ENCODE data around the gene SRMS.

Gene SRMS

GRCh38 chr20:63554361-63555278, 7.1 kb upstream of the SRMS start:
- DNase-seq (ENCODE audit: extremely low spot score, insufficient read length, low read depth) (no peak), FAIRE-seq (peak; percentile 73)

GRCh38 chr20:63553933-63554290, 6.4 kb upstream of the SRMS start, which contains the start of gene FNDC11:
Gene FNDC11 (plus strand): TSS chr20:63554159. CDS start chr20:63555664, 1,505 bp downstream.
- FAIRE-seq (no peak), DNase-seq (ENCODE audit: extremely low spot score, insufficient read length, low read depth) (no peak)

- DNase-seq (ENCODE audit: extremely low spot score, insufficient read length, low read depth), result peak; percentile 60
- FAIRE-seq, result peak; percentile 99
These were observed 5.8 kb upstream of the SRMS start for GRCh38 chr20:63553251-63553932.

GRCh38 chr20:63552481-63553249, 5.1 kb upstream of the SRMS start:
- FAIRE-seq (no peak), DNase-seq (ENCODE audit: extremely low spot score, insufficient read length, low read depth) (no peak)

GRCh38 chr20:63551068-63551467, 3.5 kb upstream of the SRMS start:
- FAIRE-seq, result no peak
- no peak for DNase-seq (ENCODE audit: extremely low spot score, insufficient read length, low read depth)

GRCh38 chr20:63549679-63550282, 2.2 kb upstream of the SRMS start:
- FAIRE-seq (no peak), DNase-seq (ENCODE audit: extremely low spot score, insufficient read length, low read depth) (no peak)

- FAIRE-seq (no peak), DNase-seq (ENCODE audit: extremely low spot score, insufficient read length, low read depth) (no peak)
These were observed 1.5 kb upstream of the SRMS start for GRCh38 chr20:63549019-63549418.

- DNase-seq (ENCODE audit: extremely low spot score, insufficient read length, low read depth), result no peak
- no peak for FAIRE-seq
These were observed 993 bp upstream of the SRMS start for GRCh38 chr20:63548542-63548941.

GRCh38 chr20:63546956-63547724, 409 bp downstream of the SRMS start:
- FAIRE-seq (no peak), DNase-seq (ENCODE audit: extremely low spot score, insufficient read length, low read depth) (no peak)

GRCh38 chr20:63546256-63546955, 1.1 kb downstream of the SRMS start:
- DNase-seq (ENCODE audit: extremely low spot score, insufficient read length, low read depth) (no peak), FAIRE-seq (no peak)

- FAIRE-seq, result no peak
- DNase-seq (ENCODE audit: extremely low spot score, insufficient read length, low read depth), result no peak
These were observed 1.7 kb downstream of the SRMS start for GRCh38 chr20:63545814-63546213.

GRCh38 chr20:63544958-63545516, 2.5 kb downstream of the SRMS start:
- DNase-seq (ENCODE audit: extremely low spot score, insufficient read length, low read depth), result no peak
- no peak for FAIRE-seq

- DNase-seq (ENCODE audit: extremely low spot score, insufficient read length, low read depth) (no peak), FAIRE-seq (no peak)
These were observed 3.1 kb downstream of the SRMS start for GRCh38 chr20:63544241-63544957.

- no peak for DNase-seq (ENCODE audit: extremely low spot score, insufficient read length, low read depth)
- no peak for FAIRE-seq
These were observed 3.8 kb downstream of the SRMS start for GRCh38 chr20:63543733-63544132.

- no peak for FAIRE-seq
- DNase-seq (ENCODE audit: extremely low spot score, insufficient read length, low read depth), result no peak
These were observed 4.4 kb downstream of the SRMS start for GRCh38 chr20:63543131-63543530.

- DNase-seq (ENCODE audit: extremely low spot score, insufficient read length, low read depth) (peak; percentile 56), FAIRE-seq (peak; percentile 83)
These were observed 4.9 kb downstream of the SRMS start for GRCh38 chr20:63542696-63543095.

- no peak for FAIRE-seq
- DNase-seq (ENCODE audit: extremely low spot score, insufficient read length, low read depth), result no peak
These were observed 5.5 kb downstream of the SRMS start for GRCh38 chr20:63542031-63542559.

GRCh38 chr20:63541371-63541770, 6.2 kb downstream of the SRMS start:
- FAIRE-seq (no peak), DNase-seq (ENCODE audit: extremely low spot score, insufficient read length, low read depth) (no peak)

Data from GM18507 (cell line).